Stomach (tissue), 9 donors: Measurements from ENCODE around the gene STRADA. TPM values are rescaled to one million over a fixed set of nuclear protein-coding genes. Genes with fewer than 3 reads are reported as not detected.
A peak's percentile ranks its signal among the peaks of the same experiment; 100 is the strongest.

Experiments used
- DNase-seq, 2 donors: peaks; one replicate each; pipeline versions ENCODE4 v3.0.0 to v3.0.0-alpha.2; 2013 to 2019
- H3K27ac ChIP-seq, 5 donors: fragments of 200-600 bp in 4 of 5; sonication (generic) in 4 of 5; one replicate each; pipeline ENCODE4 v1.5.1; 2013 to 2019; ENCODE audit warnings: mild to moderate bottlenecking in 1 of 5, moderate library complexity in 1 of 5
- H3K27me3 ChIP-seq, 3 donors: fragments of 200-600 bp; sonication (generic); one replicate each; pipeline ENCODE4 v1.5.1; 2017 to 2019; ENCODE audit warnings: mixed run types in 1 of 3
- H3K36me3 ChIP-seq, 4 donors: fragments of 200-600 bp; sonication (generic); 1 replicate in 3 of 4; 2 replicates in 1 of 4; pipeline ENCODE4 v1.5.1; 2016 to 2019
- H3K4me1 ChIP-seq, 4 donors: fragments of 200-600 bp; sonication (generic); one replicate each; pipeline ENCODE4 v1.5.1; 2016 to 2019
- H3K4me3 ChIP-seq, 4 donors: fragments of 200-600 bp; sonication (generic) in 3 of 4; one replicate each; pipeline ENCODE4 v1.5.1; 2016 to 2019; ENCODE audit warnings: mild to moderate bottlenecking in 1 of 4
- H3K9me3 ChIP-seq, 4 donors: fragments of 200-600 bp; sonication (generic); one replicate each; pipeline ENCODE4 v1.5.1; 2016 to 2019
- CTCF ChIP-seq, 7 experiments: fragments of 450-650 bp in 4 of 7; fragments of 200-600 bp in 3 of 7; sonication (generic) in 3 of 7; IDR thresholded peaks; one replicate each; pipeline ENCODE4 v1.5.1; 2016 to 2019; ENCODE audit warnings: antibody characterized with exemption in 7 of 7, control low read depth in 2 of 7, mild to moderate bottlenecking in 1 of 7
- EP300 ChIP-seq: sonication (generic); formaldehyde crosslinking; IDR thresholded peaks from one replicate; pipeline ENCODE4 v1.6.1; 2017; ENCODE audit warnings: antibody characterized with exemption
- POLR2A ChIP-seq, 4 donors: fragments of 450-650 bp; IDR thresholded peaks; one replicate each; pipeline ENCODE4 v1.6.1; 2016; ENCODE audit warnings: antibody characterized with exemption in 4 of 4, control low read depth in 2 of 4, mild to moderate bottlenecking in 1 of 4, moderate library complexity in 1 of 4
- POLR2AphosphoS5 ChIP-seq, 3 donors: sonication (generic); formaldehyde crosslinking; IDR thresholded peaks; one replicate each; pipeline ENCODE4 v1.6.1; 2016; ENCODE audit warnings: antibody characterized with exemption in 3 of 3
- WGBS, 5 donors: extraction: QIAGEN DNeasy Blood & Tissue Kit in 3 of 5; methylation state at CpG; one replicate each; pipeline versions ENCODE4 v1.1.5 to v1.1.7; 2013 to 2018; 5-methylcytosine and 5-hydroxymethylcytosine counted together
- intact Hi-C: fragments of 100-400 bp; cut with DNase I; formaldehyde crosslinking; loops from one replicate; pipeline ENCODE4 v1.15.1; 2023; ENCODE audit warnings: low total_unique reads
- polyA plus RNA-seq, 3 donors: library from polyadenylated mRNA; stranded (reverse); fragments of 200-250 nt; gene quantifications; one replicate each; pipeline ENCODE4 v1.2.3, GENCODE V29; 2013
- total RNA-seq, 5 donors: library from RNA; depleted of rRNA; stranded (reverse); fragments of >200 nt; gene quantifications; one replicate each; pipeline versions ENCODE4 v1.1.0 to v1.2.3, GENCODE V29; 2014 to 2016
- donor health status: healthy with polysubstance abuse.
- donor health status: Bipolar disorder and iron deficiency.
- donor health status: healthy.

STRADA gene
- total and polyA plus RNA-seq, 8 donors: 9.8 to 56.2 (median 22.2) TPM

GRCh38 chr17:63764716-63765115 is 23.1 kb upstream of the STRADA start:
- H3K27me3 ChIP-seq: no peaks in the 10 kb centered on the region
- intact Hi-C loops: no loop called here
- 58 to 77% (median 71%) methylated on average over 4 of the region's 4 CpGs for WGBS, 5 donors
- H3K4me1 ChIP-seq: peaks cover 0 to 70% (median 33%) of the 10 kb centered on the region in 4 donors
- no peaks in the 10 kb centered on the region for H3K9me3 ChIP-seq
- H3K27ac ChIP-seq: no peak overlapping the region
- TF ChIP-seq EP300 (no peak), CTCF (IDR thresholded peaks at IDR 0.05) (no peak), POLR2A (IDR thresholded peaks at IDR 0.05) (no peak), POLR2AphosphoS5 (IDR thresholded peaks at IDR 0.05) (no peak)
- no peak overlapping the region for H3K4me3 ChIP-seq
- peaks cover 21 to 74% (median 72%) of the 10 kb centered on the region in 4 donors for H3K36me3 ChIP-seq
- no peak for DNase-seq

- peak overlapping the region in 3 of 5 donors; percentile 32 to 66 (median 62) for H3K27ac ChIP-seq
- no peak overlapping the region for H3K4me3 ChIP-seq
- peaks cover 0 to 53% (median 20%) of the 10 kb centered on the region in 4 donors for H3K4me1 ChIP-seq
- intact Hi-C loops: no loop called here
- no peaks in the 10 kb centered on the region for H3K27me3 ChIP-seq
- DNase-seq: peak in 1 of 2 donors; percentile 12
- H3K36me3 ChIP-seq: peaks cover 28 to 81% (median 80%) of the 10 kb centered on the region in 4 donors
- 41 to 58% (median 42%) methylated on average over 5 of the region's 5 CpGs for WGBS, 5 donors
- no peaks in the 10 kb centered on the region for H3K9me3 ChIP-seq
- TF ChIP-seq POLR2AphosphoS5 (IDR thresholded peaks at IDR 0.05) (peak in 2 of 3 donors; percentile 4 to 18), CTCF (IDR thresholded peaks at IDR 0.05) (no peak), POLR2A (IDR thresholded peaks at IDR 0.05) (no peak), EP300 (no peak)
Measured at GRCh38 chr17:63762161-63763078, 20.8 kb upstream of the STRADA start.

- no peaks in the 10 kb centered on the region for H3K9me3 ChIP-seq
- 74 to 90% (median 84%) methylated on average over 10 of the region's 10 CpGs for WGBS, 5 donors
- no peak overlapping the region for H3K4me3 ChIP-seq
- intact Hi-C loops: no loop called here
- TF ChIP-seq POLR2A (IDR thresholded peaks at IDR 0.05): no peak
- H3K27ac ChIP-seq: peak overlapping the region in 3 of 5 donors; percentile 32 to 66 (median 62)
- no peak for DNase-seq
- peaks cover 40 to 95% (median 93%) of the 10 kb centered on the region in 4 donors for H3K36me3 ChIP-seq
- no peaks in the 10 kb centered on the region for H3K27me3 ChIP-seq
- H3K4me1 ChIP-seq: peaks cover 0 to 38% (median 15%) of the 10 kb centered on the region in 4 donors
Measured at GRCh38 chr17:63760771-63761539, 19.4 kb upstream of the STRADA start.

GRCh38 chr17:63758428-63758827 is 16.8 kb upstream of the STRADA start:
- H3K36me3 ChIP-seq: peaks cover 42 to 97% (median 93%) of the 10 kb centered on the region in 4 donors
- no peaks in the 10 kb centered on the region for H3K27me3 ChIP-seq
- H3K9me3 ChIP-seq: no peaks in the 10 kb centered on the region
- intact Hi-C loops: no loop called here
- DNase-seq: no peak
- WGBS, 5 donors: 59 to 87% (median 79%) methylated on average over 2 of the region's 2 CpGs
- H3K4me1 ChIP-seq: peaks cover 0 to 38% (median 14%) of the 10 kb centered on the region in 4 donors
- H3K4me3 ChIP-seq: no peak overlapping the region
- no peak overlapping the region for H3K27ac ChIP-seq
- no peak for TF ChIP-seq CTCF (IDR thresholded peaks at IDR 0.05)
- TF ChIP-seq POLR2A (IDR thresholded peaks at IDR 0.05): no peak
- TF ChIP-seq POLR2AphosphoS5 (IDR thresholded peaks at IDR 0.05): no peak
- no peak for TF ChIP-seq EP300
